HG03280 (cell line): ENCODE data around the gene UBASH3B.

Source experiments
- ATAC-seq: cut with Tn5 transposase; IDR thresholded peaks from one replicate; pipeline ENCODE4 v1.9.1; 2021; ENCODE audit warnings: mild to moderate bottlenecking, moderate library complexity; ENCODE audit not compliant: unreplicated experiment

Gene UBASH3B

GRCh38 chr11:122673701-122674100 lies 18.2 kb downstream of the UBASH3B start:
- no peak for ATAC-seq

- no peak for ATAC-seq
Observed at GRCh38 chr11:122676638-122677037, 21.1 kb downstream of the UBASH3B start.

- no peak for ATAC-seq
Observed at GRCh38 chr11:122677256-122677655, 21.7 kb downstream of the UBASH3B start.

GRCh38 chr11:122678406-122678805 lies 22.9 kb downstream of the UBASH3B start:
- ATAC-seq: no peak

- ATAC-seq: no peak
Observed at GRCh38 chr11:122679466-122679865, 23.9 kb downstream of the UBASH3B start.

- no peak for ATAC-seq
Observed at GRCh38 chr11:122681070-122681469, 25.5 kb downstream of the UBASH3B start.

- ATAC-seq: no peak
Observed at GRCh38 chr11:122681735-122682134, 26.2 kb downstream of the UBASH3B start.

- ATAC-seq: no peak
Observed at GRCh38 chr11:122682464-122682863, 26.9 kb downstream of the UBASH3B start.

- ATAC-seq: no peak
Observed at GRCh38 chr11:122685041-122685440, 29.5 kb downstream of the UBASH3B start.

- ATAC-seq: no peak
Observed at GRCh38 chr11:122686111-122686510, 30.6 kb downstream of the UBASH3B start.

GRCh38 chr11:122690384-122690783 lies 34.9 kb downstream of the UBASH3B start:
- ATAC-seq: no peak

- ATAC-seq: no peak
Observed at GRCh38 chr11:122690801-122691548, 35.5 kb downstream of the UBASH3B start.

- no peak for ATAC-seq
Observed at GRCh38 chr11:122691549-122692150, 36.1 kb downstream of the UBASH3B start.

GRCh38 chr11:122692444-122692843 lies 36.9 kb downstream of the UBASH3B start:
- ATAC-seq: no peak

- ATAC-seq: no peak
Observed at GRCh38 chr11:122695076-122695615, 39.6 kb downstream of the UBASH3B start.

GRCh38 chr11:122696662-122697061 lies 41.1 kb downstream of the UBASH3B start:
- ATAC-seq: peak; percentile 44

- peak; percentile 74 for ATAC-seq
Observed at GRCh38 chr11:122697636-122698167, 42.2 kb downstream of the UBASH3B start.

- ATAC-seq: no peak
Observed at GRCh38 chr11:122698392-122698791, 42.9 kb downstream of the UBASH3B start.

- no peak for ATAC-seq
Observed at GRCh38 chr11:122700666-122701065, 45.1 kb downstream of the UBASH3B start.

GRCh38 chr11:122701143-122701542 lies 45.6 kb downstream of the UBASH3B start:
- no peak for ATAC-seq

GRCh38 chr11:122703541-122704272 lies 48.2 kb downstream of the UBASH3B start:
- no peak for ATAC-seq
